HG03196 (cell line): ENCODE data around the gene STAG1.
A peak's percentile ranks its signal among the peaks of the same experiment; 100 is the strongest.
"Not testable (repeated sequence)": the region's sequence is repeated elsewhere in the genome, so short reads cannot be mapped to it uniquely, and the experiment has no call there.

Source experiments
- ATAC-seq: cut with Tn5 transposase; IDR thresholded peaks from one replicate; pipeline ENCODE4 v1.9.1; 2021; ENCODE audit not compliant: unreplicated experiment

STAG1 gene

DNA sequence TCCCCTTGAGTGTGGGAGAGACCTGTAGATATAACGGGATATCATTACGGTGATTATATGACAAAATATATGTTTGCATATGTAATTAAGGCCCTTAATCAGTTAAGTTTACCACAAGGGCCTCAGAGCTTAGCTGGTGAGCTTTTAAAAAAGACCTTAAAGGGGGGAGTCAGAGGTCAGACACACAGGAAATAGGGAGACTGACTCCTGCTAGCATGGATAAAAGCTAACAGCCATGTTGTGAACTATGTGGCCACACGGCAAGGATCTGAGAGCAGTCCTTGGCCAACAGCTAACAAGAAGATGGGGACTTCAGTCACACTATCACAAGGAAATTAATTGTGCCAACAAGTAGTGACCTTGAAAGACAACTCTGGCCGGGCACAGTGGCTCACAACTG lies 3.1 kb downstream of the STAG1 start:
- ATAC-seq, result no peak

DNA sequence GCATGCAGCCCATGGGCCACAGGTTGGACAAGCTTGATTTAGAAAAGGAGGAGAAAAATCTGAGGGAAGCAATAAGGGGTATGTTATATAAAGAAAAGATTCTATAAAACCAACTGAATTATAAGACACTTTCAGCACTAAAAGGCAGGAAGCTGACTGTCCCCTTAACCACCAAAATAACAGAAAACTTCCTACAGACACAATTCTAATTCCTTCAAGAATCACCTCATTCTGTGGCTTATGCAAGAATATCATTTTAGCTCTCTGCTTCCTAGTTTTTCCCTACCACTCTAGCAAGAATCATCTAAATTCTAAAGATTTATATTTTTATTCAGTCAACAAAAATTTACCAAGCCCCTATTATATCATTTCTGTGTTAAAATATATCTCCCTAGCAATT lies 6.3 kb downstream of the STAG1 start:
- ATAC-seq, result no peak

DNA sequence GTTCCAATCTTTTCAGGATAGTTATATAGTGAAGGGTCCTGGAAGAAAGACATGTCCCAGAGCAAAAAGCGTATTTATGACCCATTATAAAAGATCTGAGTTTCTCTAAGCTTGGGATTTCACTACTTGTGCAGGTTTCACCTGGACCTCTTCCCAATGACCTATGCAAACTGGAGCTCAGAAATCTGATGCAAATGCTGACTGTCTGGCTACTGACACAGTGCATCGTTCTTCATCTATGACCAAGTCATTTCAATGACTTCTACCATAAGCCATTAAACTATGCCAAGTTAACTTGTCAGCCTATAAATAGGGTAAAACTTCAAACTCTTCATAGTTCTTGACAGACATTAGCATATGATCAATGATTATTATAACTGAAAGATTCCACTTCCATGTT lies 11.1 kb downstream of the STAG1 start:
- ATAC-seq, result no peak

- ATAC-seq, result no peak
Observed at GRCh38 chr3:136740351-136740958, 11.7 kb downstream of the STAG1 start.

DNA sequence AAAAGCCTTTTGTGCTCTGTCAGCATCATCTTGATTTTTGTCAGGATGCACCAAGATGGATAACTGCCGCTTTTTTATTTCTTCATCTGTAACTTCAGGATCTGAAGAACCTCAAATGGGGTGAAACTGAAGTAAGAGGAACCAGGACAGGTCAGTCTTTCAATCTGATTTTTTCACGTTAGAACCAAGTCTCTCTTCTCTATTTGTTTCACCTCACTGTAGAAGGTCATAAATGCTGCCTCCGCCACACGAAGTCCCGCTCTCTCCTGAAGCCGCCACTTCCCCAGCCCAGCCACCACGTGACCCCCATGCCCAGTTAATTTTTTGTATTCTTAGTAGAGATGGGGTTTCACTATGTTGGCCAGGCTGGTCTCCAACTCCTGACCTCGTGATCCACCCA lies 15.2 kb downstream of the STAG1 start:
- ATAC-seq, result not testable (repeated sequence)

DNA sequence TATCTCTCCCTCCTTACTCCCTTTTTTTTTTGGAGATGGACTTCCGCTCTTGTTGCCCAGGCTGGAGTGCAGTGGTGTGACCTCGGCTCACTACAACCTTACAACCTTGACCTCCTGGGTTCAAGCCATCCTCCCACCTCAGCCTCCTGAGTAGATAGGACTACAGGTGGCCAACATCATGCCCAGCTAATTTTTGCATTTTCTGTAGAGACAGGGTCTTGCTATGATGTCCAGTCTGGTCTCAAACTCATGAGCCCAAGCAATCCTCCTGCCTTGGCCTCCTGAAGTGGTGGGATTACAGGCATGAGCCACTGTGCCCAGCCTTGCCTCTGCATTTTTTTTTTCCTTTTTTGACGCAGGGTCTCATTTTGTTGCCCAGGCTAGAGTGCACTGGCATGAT lies 17.1 kb downstream of the STAG1 start:
- no peak for ATAC-seq

- no peak for ATAC-seq
Observed at GRCh38 chr3:136734382-136735070, 17.7 kb downstream of the STAG1 start.

DNA sequence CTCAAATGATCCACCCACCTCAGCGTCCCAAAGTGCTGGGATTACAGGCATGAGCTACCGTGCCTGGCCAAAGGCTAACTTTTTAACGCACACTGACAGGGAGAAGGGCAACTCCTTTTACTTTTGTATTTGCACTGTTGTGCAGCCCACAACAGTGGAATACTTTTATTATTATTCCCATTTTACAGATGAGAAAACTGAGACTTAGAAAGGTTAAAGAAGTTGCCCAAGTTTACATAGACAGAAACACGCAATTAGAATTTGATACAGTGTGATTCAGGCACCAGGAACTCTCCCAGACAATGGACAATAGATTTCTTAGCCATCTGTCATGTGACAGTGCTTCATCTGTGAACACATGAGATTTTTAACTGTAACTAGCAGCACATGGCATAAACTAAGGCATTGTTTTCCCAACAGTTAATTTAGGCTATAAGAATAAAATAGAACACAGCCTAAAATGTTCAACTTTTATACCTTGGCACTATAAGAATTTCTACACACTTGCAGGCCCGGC lies 18.8 kb downstream of the STAG1 start:
- ATAC-seq, result no peak

DNA sequence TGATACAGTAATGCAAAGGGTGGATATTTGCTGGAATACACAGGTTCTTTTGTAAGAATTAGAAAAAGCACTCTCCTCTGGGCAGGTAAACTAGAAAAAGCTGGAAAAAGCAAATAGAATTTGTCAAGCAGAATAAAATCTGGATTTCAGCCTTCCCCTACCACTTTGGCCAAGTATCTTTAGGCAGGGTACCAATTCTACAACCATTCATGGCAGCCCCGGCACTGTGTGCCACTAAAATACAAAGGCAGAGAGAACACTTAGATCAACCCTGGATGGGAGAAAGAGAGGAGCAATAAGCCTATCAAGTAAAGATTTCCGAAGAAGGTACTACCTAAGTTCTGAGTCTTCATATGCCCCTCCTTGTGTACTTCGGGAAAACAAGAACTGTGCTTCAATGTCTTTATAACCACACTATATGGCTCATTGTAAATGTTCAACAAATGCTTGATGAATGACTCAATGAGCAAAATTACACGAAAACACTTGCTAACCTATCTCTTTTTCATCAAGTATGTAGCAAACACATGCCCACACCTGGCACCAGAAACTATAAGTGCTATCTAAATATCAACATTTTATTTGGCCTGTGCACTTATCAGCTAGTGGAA lies 20.8 kb downstream of the STAG1 start:
- ATAC-seq, result no peak

GRCh38 chr3:136730595-136731273 lies 21.4 kb downstream of the STAG1 start:
- ATAC-seq, result peak; percentile 49

GRCh38 chr3:136728918-136729317 lies 23.3 kb downstream of the STAG1 start:
- ATAC-seq, result no peak

DNA sequence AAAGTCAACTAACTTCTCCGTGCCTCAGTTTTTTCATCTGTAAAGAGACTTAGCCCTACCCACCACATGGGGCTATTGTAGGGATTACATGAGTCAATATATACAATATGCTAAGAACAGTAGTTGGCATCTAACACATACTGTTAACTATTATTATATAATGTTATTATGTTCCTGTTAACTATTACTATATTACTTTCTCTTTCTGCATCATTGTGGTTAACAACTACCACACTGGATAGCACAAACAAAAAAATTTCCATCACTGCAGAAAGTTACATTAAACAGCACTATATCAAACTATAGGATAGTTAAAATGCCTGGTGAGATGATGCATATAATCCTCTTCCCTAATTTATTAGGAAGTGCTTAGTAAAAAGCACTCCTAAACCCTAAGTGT lies 23.7 kb downstream of the STAG1 start:
- ATAC-seq, result peak; percentile 49

DNA sequence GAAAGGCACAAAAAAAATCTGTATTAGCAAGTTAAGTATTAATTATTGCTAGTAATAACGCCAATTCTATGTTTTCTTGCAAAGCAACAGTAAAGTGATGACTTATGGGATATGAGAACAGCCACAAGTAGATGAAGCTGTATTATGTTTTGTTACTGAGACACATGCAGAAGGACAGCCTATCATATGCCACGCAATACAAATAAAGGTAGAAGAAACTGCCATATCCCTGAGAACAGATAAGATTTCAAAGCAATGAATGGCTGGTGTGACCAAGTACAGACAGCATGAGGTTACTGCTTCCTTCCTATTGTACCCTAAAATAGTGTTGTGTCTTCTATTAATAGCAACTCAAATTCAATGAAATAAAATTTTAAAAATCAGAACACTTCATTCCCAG lies 26.7 kb downstream of the STAG1 start:
- ATAC-seq, result no peak

DNA sequence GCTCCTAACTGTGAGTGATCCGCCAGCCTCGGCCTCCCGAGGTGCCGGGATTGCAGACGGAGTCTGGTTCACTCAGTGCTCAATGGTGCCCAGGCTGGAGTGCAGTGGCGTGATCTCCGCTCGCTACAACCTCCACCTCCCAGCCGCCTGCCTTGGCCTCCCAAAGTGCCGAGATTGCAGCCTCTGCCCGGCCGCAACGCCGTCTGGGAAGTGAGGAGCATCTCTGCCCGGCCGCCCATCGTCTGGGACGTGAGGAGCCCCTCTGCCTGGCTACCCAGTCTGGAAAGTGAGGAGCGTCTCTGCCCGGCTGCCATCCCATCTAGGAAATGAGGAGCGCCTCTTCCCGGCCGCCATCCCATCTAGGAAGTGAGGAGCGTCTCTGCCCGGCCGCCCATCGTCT lies 29.3 kb downstream of the STAG1 start:
- not testable (repeated sequence) for ATAC-seq

DNA sequence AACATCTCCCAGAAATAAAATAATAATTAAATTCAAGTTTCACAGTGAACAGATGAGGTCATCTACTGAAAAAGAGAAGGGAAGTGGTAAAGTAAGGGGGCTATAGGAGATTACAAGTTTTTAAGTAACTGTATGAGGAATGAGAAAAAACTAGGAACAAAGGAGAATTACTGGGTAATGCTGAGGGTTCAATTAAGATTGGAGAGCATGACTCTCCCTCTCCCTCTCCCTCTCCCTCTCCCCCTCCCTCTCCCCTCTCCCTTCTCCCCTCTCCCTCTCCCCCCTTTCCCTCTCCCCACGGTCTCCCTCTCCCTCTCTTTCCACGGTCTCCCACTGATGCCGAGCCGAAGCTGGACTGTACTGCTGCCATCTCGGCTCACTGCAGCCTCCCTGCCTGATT lies 29.8 kb downstream of the STAG1 start:
- ATAC-seq, result not testable (repeated sequence)

DNA sequence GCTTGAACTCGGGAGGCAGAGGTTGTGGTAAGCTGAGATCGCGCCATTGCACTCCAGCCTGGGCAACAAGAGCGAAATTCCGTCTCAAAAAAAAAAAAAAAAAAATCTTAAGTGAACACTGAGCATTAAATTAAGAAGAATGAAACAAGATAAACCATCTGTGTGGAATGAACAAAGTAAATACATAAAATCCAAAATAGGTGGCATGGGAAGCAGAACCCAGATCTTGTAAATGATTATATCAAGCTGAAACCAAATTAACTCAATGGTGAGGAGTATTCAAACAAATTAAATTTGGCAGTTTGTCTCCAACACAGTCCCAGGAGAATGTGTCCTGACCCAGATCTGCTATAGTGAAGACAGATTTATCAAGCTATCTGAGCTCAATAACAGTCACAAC lies 32.1 kb downstream of the STAG1 start:
- ATAC-seq, result no peak

GRCh38 chr3:136716629-136717028 lies 35.5 kb downstream of the STAG1 start:
- no peak for ATAC-seq

DNA sequence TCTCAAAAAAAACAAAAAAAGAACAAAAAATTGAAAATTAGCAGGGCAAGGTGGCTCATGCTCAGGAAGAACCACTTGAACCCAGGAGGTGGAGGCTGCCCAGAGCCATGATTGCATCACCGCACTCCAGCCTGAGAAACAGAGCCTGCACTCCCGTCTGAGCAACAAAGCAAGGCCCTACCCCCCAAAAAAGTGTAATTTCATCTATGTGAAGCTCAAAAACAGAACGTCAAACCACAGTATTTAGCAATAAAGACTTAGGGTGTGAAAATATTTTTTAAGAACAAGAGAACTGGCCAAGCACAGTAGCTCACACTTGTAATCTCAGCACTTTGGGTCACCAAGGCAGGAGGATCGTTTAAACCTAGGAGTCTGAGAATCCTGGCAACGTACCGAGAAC lies 38.2 kb downstream of the STAG1 start:
- no peak for ATAC-seq

DNA sequence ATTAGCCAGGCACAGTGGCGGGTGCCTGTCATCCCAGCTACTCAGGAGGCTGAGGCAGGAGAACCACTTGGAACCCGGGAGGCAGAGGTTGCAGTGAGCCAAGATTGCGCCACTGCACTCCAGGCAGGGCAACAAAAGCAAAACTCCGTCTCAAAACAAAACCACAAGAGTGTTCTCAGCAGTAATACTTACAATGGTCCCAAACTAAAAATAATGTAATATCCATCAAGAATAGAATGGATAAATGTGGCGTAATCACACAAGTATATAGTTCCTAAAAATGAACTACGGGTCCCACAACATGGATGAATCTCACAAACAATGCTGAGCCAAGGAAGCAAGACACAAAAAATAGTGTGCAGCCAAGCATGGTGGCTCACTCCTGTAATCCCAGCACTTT lies 39.2 kb downstream of the STAG1 start:
- no peak for ATAC-seq

DNA sequence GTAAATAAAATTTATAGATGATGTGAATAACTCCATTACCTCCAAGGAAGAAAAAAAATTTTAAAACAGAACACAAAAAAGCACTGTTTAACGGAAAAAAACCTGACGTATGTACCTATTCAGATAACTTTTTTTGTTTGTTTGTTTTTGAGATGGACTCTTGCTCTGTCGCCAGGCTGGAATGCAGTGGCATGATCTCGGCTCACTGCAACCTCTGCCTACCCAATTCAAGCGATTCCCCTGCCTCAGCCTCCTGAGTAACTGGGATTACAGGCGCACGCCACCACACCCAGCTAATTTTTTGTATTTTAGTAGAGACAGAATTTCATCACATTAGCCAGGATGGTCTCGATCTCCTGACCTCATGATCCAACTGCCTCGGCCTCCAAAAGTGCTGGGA lies 40.3 kb downstream of the STAG1 start:
- not testable (repeated sequence) for ATAC-seq

GRCh38 chr3:136711277-136711676 lies 40.9 kb downstream of the STAG1 start:
- ATAC-seq, result no peak

DNA sequence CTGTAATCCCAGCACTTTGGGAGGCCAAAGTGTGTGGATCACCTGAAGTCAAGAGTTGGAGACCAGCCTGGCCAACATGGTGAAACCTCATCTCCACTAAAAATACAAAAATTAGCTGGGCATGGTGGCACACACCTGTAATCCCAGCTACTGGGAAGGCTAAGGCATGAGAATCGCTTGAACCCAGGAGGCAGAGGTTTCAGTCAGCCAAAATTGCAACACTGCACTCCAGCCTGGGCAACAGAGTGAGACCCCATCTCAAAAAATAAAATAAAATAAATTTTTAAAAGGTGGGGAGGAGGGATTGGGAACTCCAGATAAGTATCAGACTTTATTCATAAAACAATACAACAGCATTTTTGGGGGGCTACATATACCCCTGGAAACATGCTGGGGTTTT lies 42.4 kb downstream of the STAG1 start:
- ATAC-seq, result not testable (repeated sequence)
